A549 treated with AZD9567 at 1 μM for 4 hours (cell line): ENCODE results near the gene RANGRF. TPM values are rescaled to one million over a fixed set of nuclear protein-coding genes. Genes with fewer than 3 reads are reported as not detected.

Experiments
- total RNA-seq: library from RNA; stranded (reverse); fragments of 200-300 nt; extraction: Qiagen RNA extraction; gene quantifications from 5 replicates; pipeline ENCODE4 v1.2.3, GENCODE V29; 2022; ENCODE audit not compliant: insufficient read depth

Gene RANGRF
- 29.1 to 47.8 TPM (median 43.1 TPM) in 5 replicates for total RNA-seq

GRCh38 chr17:8288336-8289102, at the start of gene RANGRF:
TSS of gene RANGRF (plus strand) at chr17:8288670. CDS start at chr17:8288789, 119 bp downstream.

GRCh38 chr17:8248751-8249607, 39.5 kb upstream of the RANGRF start, which contains the start of gene PFAS:
TSS of gene PFAS (plus strand) at chr17:8249289. CDS start at chr17:8253938, 4,649 bp downstream.

GRCh38 chr17:8339540-8339939, 51.1 kb downstream of the RANGRF start, which contains the start of gene ODF4:
TSS of gene ODF4 (plus strand) at chr17:8339840. CDS start at chr17:8340052, 212 bp downstream.

Other genes starting within 250 kb of the RANGRF start
- gene ALOX15B, start 249.6 kb upstream of the RANGRF start, total RNA-seq: 0.03 to 0.12 TPM (median 0.10 TPM) in 4 of 5 replicates, not detected in the other
- gene ALOX12B, start 201.0 kb upstream of the RANGRF start, total RNA-seq: 0.84 to 2.4 TPM (median 1.5 TPM) in 5 replicates
- 5.2 to 8.5 TPM (median 6.4 TPM) in 5 replicates for gene ALOXE3, start 170.2 kb upstream of the RANGRF start, total RNA-seq
- 2.8 to 5.4 TPM (median 3.6 TPM) in 4 of 5 replicates, not detected in the other for gene HES7, start 164.6 kb upstream of the RANGRF start, total RNA-seq
- gene PER1, start 136.3 kb upstream of the RANGRF start, total RNA-seq: 27.8 to 48.2 TPM (median 40.9 TPM) in 5 replicates
- 23.7 to 33.5 TPM (median 29.0 TPM) in 5 replicates for gene VAMP2, start 125.7 kb upstream of the RANGRF start, total RNA-seq
- gene TMEM107, start 112.3 kb upstream of the RANGRF start, total RNA-seq: 8.7 to 21.7 TPM (median 19.3 TPM) in 5 replicates
- 2.0 to 8.6 TPM (median 7.8 TPM) in 5 replicates for gene BORCS6, start 98.5 kb upstream of the RANGRF start, total RNA-seq
- 145 to 169 TPM (median 164 TPM) in 5 replicates for gene AURKB, start 78.1 kb upstream of the RANGRF start, total RNA-seq
- 15.3 to 21.7 TPM (median 20.0 TPM) in 5 replicates for gene CTC1, start 40.6 kb upstream of the RANGRF start, total RNA-seq
- gene PFAS, start 39.4 kb upstream of the RANGRF start, total RNA-seq: 44.2 to 62.1 TPM (median 46.2 TPM) in 5 replicates
- 4.6 to 7.4 TPM (median 7.2 TPM) in 5 replicates for gene SLC25A35, start 6.7 kb downstream of the RANGRF start, total RNA-seq
- gene ARHGEF15, start 21.6 kb downstream of the RANGRF start, total RNA-seq: not detected in 5 replicates
- gene ODF4, start 51.2 kb downstream of the RANGRF start, total RNA-seq: not detected in 5 replicates
- gene RPL26, start 94.5 kb downstream of the RANGRF start, total RNA-seq: 3,690 to 3,989 TPM (median 3,714 TPM) in 5 replicates
- gene RNF222, start 109.2 kb downstream of the RANGRF start, total RNA-seq: not detected in 5 replicates
- 65.0 to 76.3 TPM (median 72.7 TPM) in 5 replicates for gene NDEL1, start 147.2 kb downstream of the RANGRF start, total RNA-seq